H54 (cell line): Measurements from ENCODE around the gene TAL1.
A peak's percentile ranks its signal among the peaks of the same experiment; 100 is the strongest.

ENCODE experiments used
- DNase-seq: peaks from one replicate; pipeline ENCODE4 v3.0.0; 2011; ENCODE audit warnings: low spot score, mixed read lengths; ENCODE audit not compliant: insufficient read length
- FAIRE-seq: peaks from 3 replicates; lab custom pipeline; 2011; peaks lifted over from hg19 to GRCh38; lab: Jason Lieb, UNC
- POLR2A ChIP-seq: IDR thresholded peaks from 2 replicates; pipeline ENCODE4 v1.6.1; 2011; ENCODE audit warnings: low read depth, mild to moderate bottlenecking, low read length

The TAL1 gene

GRCh38 chr1:47184090-47184821 lies 47.8 kb downstream of the TAL1 start:
- no peak for DNase-seq
- TF ChIP-seq POLR2A, result no peak
- FAIRE-seq, result no peak

DNA sequence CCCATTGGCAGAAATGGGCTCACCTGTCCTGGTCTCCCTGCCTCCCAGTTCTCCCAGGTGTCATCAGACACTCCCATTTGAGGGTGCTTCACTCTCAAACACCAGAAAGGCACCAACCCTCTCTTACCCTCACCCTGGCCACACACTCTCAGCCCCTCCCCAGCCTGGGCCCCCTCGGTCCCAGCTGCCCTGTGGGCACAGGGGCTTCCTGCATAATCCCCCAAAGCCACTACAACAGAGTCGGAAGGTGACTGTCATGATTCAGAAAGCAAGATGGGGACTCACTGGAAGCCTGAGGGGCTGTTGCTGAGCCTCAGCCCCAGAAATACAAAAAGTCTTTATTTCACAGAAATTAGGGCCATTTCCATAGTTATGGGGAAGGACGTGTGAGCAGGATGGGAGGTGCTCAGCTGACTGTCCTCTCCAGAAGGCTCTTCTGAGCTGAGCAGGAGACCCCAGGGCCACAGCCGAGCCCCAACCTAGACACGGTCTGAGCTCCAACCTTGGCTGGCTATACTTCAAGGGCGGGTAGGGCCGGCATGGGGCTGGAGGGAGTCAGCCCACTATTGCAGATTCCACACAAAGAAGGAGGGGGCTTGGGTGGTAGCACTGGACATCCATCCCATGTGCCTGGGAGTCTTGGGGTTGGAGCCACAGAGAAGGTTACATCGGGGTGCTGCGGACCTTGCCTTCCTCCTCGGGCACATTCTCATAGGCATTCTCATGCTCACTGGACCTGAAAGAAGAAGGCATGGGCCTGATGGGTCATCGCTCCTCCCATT lies 48.5 kb downstream of the TAL1 start:
- FAIRE-seq, result no peak
- no peak for DNase-seq
- TF ChIP-seq POLR2A, result no peak

- FAIRE-seq (no peak), DNase-seq (no peak)
- TF ChIP-seq POLR2A, result no peak
These were observed 49.3 kb downstream of the TAL1 start for GRCh38 chr1:47182676-47183235.

GRCh38 chr1:47181955-47182675 lies 49.9 kb downstream of the TAL1 start:
- DNase-seq (no peak), FAIRE-seq (no peak)
- TF ChIP-seq POLR2A, result no peak

GRCh38 chr1:47181095-47181954 lies 50.7 kb downstream of the TAL1 start:
- FAIRE-seq, result no peak
- no peak for TF ChIP-seq POLR2A
- DNase-seq, result no peak

GRCh38 chr1:47180603-47181094 lies 51.4 kb downstream of the TAL1 start:
- DNase-seq (no peak), FAIRE-seq (no peak)
- TF ChIP-seq POLR2A, result no peak

GRCh38 chr1:47179988-47180563 lies 51.9 kb downstream of the TAL1 start:
- DNase-seq (no peak), FAIRE-seq (no peak)
- no peak for TF ChIP-seq POLR2A

GRCh38 chr1:47179017-47179987 lies 52.7 kb downstream of the TAL1 start:
- TF ChIP-seq POLR2A, result no peak; the same call in 1 of the 2 replicates
- DNase-seq (peak; percentile 71), FAIRE-seq (no peak)

- FAIRE-seq, result no peak
- no peak for TF ChIP-seq POLR2A
These were observed 53.4 kb downstream of the TAL1 start for GRCh38 chr1:47178654-47179016.

GRCh38 chr1:47178020-47178419 lies 54.0 kb downstream of the TAL1 start:
- FAIRE-seq (no peak), DNase-seq (no peak)
- TF ChIP-seq POLR2A, result no peak

More at GRCh38 chr1:47178654-47179016, 53.4 kb downstream of the TAL1 start:
- DNase-seq, result no peak

DNA sequence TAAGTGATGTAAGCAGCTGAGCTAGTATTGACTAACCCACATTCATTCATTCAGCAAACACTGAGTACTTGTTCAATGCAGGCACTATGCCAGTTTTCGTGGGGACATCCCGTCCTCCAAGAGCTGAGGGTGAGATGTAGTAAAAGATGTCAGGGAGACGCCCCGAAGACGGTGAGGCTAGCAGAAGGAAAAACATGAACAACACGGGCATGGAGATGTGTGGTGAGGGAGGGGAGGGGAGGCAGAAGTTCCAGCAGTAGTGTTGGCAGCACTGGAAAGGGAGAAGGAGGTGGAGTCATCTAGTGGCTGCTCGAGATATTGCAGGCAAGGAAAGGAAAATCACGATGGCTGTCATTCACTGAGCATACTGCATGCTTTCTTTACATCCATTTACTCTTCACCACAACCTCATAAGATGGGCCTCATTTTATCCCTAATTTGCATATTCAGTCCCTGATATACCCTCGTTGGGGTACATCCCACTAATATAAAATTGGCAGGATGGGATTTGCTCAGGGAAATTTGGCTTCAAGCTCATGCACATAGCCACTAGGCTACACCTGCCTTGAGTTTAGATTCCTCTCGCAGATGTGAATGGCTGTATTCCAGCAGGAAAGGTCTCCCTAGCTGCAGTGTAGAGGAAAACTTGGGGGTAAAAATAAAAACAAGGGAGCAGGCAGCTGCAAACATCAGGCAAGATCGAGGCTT lies 56.6 kb downstream of the TAL1 start:
- no peak for TF ChIP-seq POLR2A
- DNase-seq (peak; percentile 51), FAIRE-seq (no peak)
